ENCODE data around the gene RAB19.
"Not testable (repeated sequence)": the region's sequence is repeated elsewhere in the genome, so short reads cannot be mapped to it uniquely, and the experiment has no call there.

Gene RAB19

GRCh38 chr7:140453273-140453672 lies 49.4 kb downstream of the RAB19 start:
- POLR2A ChIA-PET = interaction anchor here (0.7 kb wide), 1 partner anchor 55 kb away, joined by 4 read pairs; no protein-coding TSS in a partner anchor
- TF ChIP-seq FOXA1 (IDR thresholded peaks at IDR 0.05) (no peak), FOXK2 (IDR thresholded peaks at IDR 0.05) (no peak), HDGF (IDR thresholded peaks at IDR 0.05; ENCODE audit: borderline replicate concordance) (no peak), SP1 (IDR thresholded peaks at IDR 0.05) (no peak), BHLHE40 (IDR thresholded peaks at IDR 0.05; ENCODE audit: borderline replicate concordance) (no peak), ZNF384 (IDR thresholded peaks at IDR 0.05) (no peak), PKNOX1 (IDR thresholded peaks at IDR 0.05) (no peak), LEF1 (IDR thresholded peaks at IDR 0.05; ENCODE audit: borderline replicate concordance) (no peak)
- CTCF ChIA-PET = interaction anchor here (2.1 kb wide), 1 partner anchor 10 kb away, joined by 10 read pairs; no protein-coding TSS in a partner anchor
- DNase-seq (ENCODE audit: extremely low spot score) = no peak

GRCh38 chr7:140453785-140454656 lies 50.2 kb downstream of the RAB19 start:
- POLR2A ChIA-PET; DNase-seq (ENCODE audit: extremely low spot score): not testable (repeated sequence)
- CTCF ChIA-PET = interaction anchor here (0.6 to 2.1 kb wide), 3 partner anchors 10 to 111 kb away, joined by 3 to 10 read pairs (median 3); no protein-coding TSS in a partner anchor

GRCh38 chr7:140454657-140455015 lies 50.8 kb downstream of the RAB19 start:
- ChIA-PET POLR2A (no interaction called here), CTCF (interaction anchor here (0.6 to 2.0 kb wide), 4 partner anchors 11 to 112 kb away, joined by 3 to 8 read pairs (median 4); no protein-coding TSS in a partner anchor)
- DNase-seq (ENCODE audit: extremely low spot score) = no peak
- TF ChIP-seq NFRKB (IDR thresholded peaks at IDR 0.05) (no peak), CTBP1 (IDR thresholded peaks at IDR 0.05; ENCODE audit: borderline replicate concordance) (no peak)

GRCh38 chr7:140455743-140456142 lies 51.9 kb downstream of the RAB19 start:
- TF ChIP-seq SP1 (IDR thresholded peaks at IDR 0.05) = no peak
- no peak for TF ChIP-seq L3MBTL2 (conservative IDR thresholded peaks at IDR 0.05)
- TF ChIP-seq FOXK2 (IDR thresholded peaks at IDR 0.05) = no peak
- no peak for TF ChIP-seq ZNF384 (IDR thresholded peaks at IDR 0.05)
- TF ChIP-seq LEF1 (IDR thresholded peaks at IDR 0.05; ENCODE audit: borderline replicate concordance) = no peak
- no peak for TF ChIP-seq ARNT (IDR thresholded peaks at IDR 0.05)
- no peak for TF ChIP-seq BHLHE40 (IDR thresholded peaks at IDR 0.05; ENCODE audit: borderline replicate concordance)
- TF ChIP-seq FOXM1 (IDR thresholded peaks at IDR 0.05; ENCODE audit: borderline replicate concordance) = no peak
- TF ChIP-seq CTBP1 (IDR thresholded peaks at IDR 0.05; ENCODE audit: borderline replicate concordance) = no peak
- TF ChIP-seq PKNOX1 (IDR thresholded peaks at IDR 0.05) = no peak
- TF ChIP-seq TARDBP (IDR thresholded peaks at IDR 0.05) = no peak
- no peak for TF ChIP-seq HDGF (IDR thresholded peaks at IDR 0.05; ENCODE audit: borderline replicate concordance)
- TF ChIP-seq SUZ12 (IDR thresholded peaks at IDR 0.05) = no peak
- TF ChIP-seq ELF4 (IDR thresholded peaks at IDR 0.05) = no peak
- no peak for DNase-seq (ENCODE audit: extremely low spot score)
- POLR2A ChIA-PET = no interaction called here
- CTCF ChIA-PET = interaction anchor here (2.0 kb wide), 1 partner anchor 12 kb away, joined by 8 read pairs; no protein-coding TSS in a partner anchor

- no peak for DNase-seq (ENCODE audit: extremely low spot score)
- TF ChIP-seq ELF4 (IDR thresholded peaks at IDR 0.05) (no peak), ZNF384 (IDR thresholded peaks at IDR 0.05) (no peak), ARNT (IDR thresholded peaks at IDR 0.05) (no peak), PKNOX1 (IDR thresholded peaks at IDR 0.05) (no peak), L3MBTL2 (conservative IDR thresholded peaks at IDR 0.05) (no peak), FOXM1 (IDR thresholded peaks at IDR 0.05; ENCODE audit: borderline replicate concordance) (no peak), LEF1 (IDR thresholded peaks at IDR 0.05; ENCODE audit: borderline replicate concordance) (no peak)
- POLR2A ChIA-PET = no interaction called here
- CTCF ChIA-PET = interaction anchor here (2.0 kb wide), 1 partner anchor 13 kb away, joined by 8 read pairs; no protein-coding TSS in a partner anchor
These were observed 52.7 kb downstream of the RAB19 start for GRCh38 chr7:140456551-140457051.

DNA sequence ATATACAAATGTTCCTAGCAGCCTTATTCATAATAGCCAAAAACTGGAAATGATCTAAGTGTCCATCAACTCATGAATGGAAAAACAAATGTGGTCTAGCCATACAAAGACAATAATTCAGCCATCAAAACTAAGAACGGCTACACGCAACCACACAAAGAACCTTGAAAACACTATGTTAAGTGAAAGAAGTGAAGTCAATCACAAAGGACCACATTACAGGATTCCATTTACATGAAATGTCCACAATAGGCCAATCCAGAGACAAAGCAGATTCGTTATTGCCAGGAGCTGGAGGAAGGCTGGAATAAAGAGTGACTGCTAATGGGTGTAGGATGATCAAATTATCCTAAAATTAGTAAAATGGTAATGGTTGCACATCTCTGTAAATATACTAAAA lies 54.3 kb downstream of the RAB19 start:
- POLR2A ChIA-PET = no interaction called here
- no peak for TF ChIP-seq BHLHE40 (IDR thresholded peaks at IDR 0.05; ENCODE audit: borderline replicate concordance)
- DNase-seq (ENCODE audit: extremely low spot score) = no peak
- CTCF ChIA-PET = no interaction called here

DNA sequence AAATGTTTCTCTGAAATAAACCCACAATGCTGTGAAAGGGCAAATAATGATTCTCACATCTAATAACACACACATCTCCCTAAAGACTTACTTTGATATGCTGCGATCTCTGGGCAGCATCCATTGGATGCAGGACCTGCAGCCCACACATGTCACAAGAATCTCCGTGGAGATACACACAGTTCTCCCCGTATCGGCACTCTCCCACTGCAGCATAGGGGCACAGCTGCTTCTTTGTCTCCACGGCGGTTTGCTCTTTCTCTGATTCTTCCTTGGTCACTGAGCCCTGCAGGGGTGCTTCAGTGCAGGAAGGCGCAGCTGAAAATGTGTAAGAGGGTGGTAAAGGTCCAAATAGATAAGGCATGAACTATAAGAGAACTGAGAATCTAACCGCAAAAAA lies 55.1 kb downstream of the RAB19 start:
- TF ChIP-seq ARNT (IDR thresholded peaks at IDR 0.05) (no peak), LEF1 (IDR thresholded peaks at IDR 0.05; ENCODE audit: borderline replicate concordance) (no peak), HDGF (IDR thresholded peaks at IDR 0.05; ENCODE audit: borderline replicate concordance) (no peak), FOXK2 (IDR thresholded peaks at IDR 0.05) (no peak), TARDBP (IDR thresholded peaks at IDR 0.05) (no peak)
- no peak for DNase-seq (ENCODE audit: extremely low spot score)
- ChIA-PET POLR2A (no interaction called here), CTCF (no interaction called here)

Measured in HEK293T (cell line).